Frontal cortex (tissue), 4 donors: Measurements from ENCODE around the gene GTF2IRD1. TPM values are rescaled to one million over a fixed set of nuclear protein-coding genes. Genes with fewer than 3 reads are reported as not detected.

Source experiments
- DNase-seq, 2 donors: peaks; one replicate each; pipeline ENCODE4 v3.0.0; 2012; ENCODE audit warnings: low spot score in 2 of 2
- FAIRE-seq: peaks from 2 replicates; lab custom pipeline; 2012; peaks lifted over from hg19 to GRCh38; lab: Jason Lieb, UNC
- total RNA-seq: library from RNA; depleted of rRNA; stranded (reverse); fragments of >200 nt; gene quantifications from one replicate; pipeline ENCODE4 v1.2.3, GENCODE V29; 2014
- donor health status: control.
- donor health status: control.
- donor health status: control.

GTF2IRD1 gene
- total RNA-seq, 1 donor from 2014 or later: 19.2 TPM

- DNase-seq (no peak), FAIRE-seq (no peak)
These were observed 126.3 kb downstream of the GTF2IRD1 start for GRCh38 chr7:74579800-74580685.

- FAIRE-seq: no peak
- no peak for DNase-seq
These were observed 128.3 kb downstream of the GTF2IRD1 start for GRCh38 chr7:74581916-74582440.

- FAIRE-seq: no peak
- no peak for DNase-seq
These were observed 128.8 kb downstream of the GTF2IRD1 start for GRCh38 chr7:74582447-74583039.

DNA sequence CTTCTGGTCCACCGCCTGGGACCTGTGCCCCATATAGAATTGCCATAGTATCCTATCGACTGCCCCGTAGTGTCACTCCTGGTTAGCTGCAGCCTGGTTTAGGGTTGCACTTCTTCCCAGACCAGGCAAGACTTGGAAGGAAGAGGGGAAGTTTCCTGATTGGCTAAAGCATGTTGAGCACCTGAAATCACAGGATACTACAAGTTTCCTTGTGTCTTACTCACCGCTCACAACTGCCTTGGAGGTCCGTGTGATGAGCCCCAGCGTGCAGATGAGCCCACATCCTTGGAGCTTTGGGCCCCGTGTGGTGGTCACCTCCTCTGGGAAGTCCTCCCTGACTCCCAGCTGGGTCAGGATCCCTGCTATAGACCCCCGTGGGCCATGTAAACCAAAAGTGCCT lies 129.9 kb downstream of the GTF2IRD1 start:
- no peak for FAIRE-seq

DNA sequence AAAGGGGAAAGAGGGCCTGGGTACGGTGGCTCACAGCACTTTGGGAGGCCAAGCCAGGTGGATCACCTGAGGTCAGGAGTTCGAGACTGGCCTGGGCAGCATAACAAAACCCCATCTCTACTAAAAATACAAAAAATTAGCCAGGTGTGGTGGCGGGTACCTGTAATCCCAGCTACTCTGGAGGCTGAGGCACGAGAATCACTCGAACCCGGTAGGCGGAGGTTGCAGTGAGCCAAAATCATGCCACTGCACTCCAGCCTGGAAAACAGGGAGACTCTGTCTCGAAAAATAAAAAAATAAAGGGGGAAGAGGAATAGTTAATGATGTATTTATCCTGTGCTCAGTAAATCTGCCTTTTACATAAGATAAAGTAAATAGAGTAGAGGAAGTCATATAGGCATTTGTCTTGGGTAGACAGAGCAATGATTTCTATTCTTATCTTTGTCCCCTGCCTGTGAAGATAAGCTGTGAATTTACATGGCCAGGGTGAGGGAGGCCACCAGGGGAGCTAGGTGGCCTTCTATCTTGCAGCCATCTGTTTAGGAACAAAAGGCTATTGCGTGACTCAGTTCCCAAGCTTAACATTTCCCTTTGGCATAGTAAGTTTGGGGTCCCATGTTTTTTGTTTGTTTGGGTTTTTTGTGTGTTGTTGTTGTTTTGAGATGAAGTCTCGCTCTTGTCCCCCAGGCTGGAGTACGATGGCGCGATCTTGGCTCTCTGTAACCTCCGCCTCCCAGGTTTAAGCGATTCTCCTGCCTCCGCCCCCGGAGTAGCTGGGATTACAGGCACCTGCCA lies 130.7 kb downstream of the GTF2IRD1 start:
- no peak for FAIRE-seq
- DNase-seq: no peak

More for the DNA sequence above, 129.9 kb downstream of the GTF2IRD1 start:
- no peak for DNase-seq

DNA sequence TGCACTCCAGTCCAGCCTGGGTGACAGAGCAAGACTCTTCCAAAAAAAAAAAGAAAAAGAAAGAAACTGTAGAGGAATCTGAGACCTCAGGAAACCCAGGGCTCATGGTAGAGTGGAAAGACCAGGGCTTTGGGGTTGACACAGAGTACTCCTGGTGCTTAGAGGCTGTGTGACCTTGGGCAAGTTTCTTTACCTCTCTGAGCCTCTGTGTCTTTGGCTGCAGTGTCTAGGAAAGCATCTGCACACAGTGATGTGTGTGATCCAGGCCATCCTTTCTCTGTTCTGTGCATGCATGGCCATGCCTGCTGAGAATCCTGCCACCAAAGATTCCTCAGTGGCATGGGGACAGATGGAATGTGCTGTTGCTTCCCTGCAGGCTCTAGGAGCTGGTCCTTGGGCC lies 132.1 kb downstream of the GTF2IRD1 start:
- FAIRE-seq: no peak
- no peak for DNase-seq

- FAIRE-seq (no peak), DNase-seq (no peak)
These were observed 132.8 kb downstream of the GTF2IRD1 start for GRCh38 chr7:74586258-74587175.

GRCh38 chr7:74587435-74588126 lies 133.9 kb downstream of the GTF2IRD1 start:
- FAIRE-seq (no peak), DNase-seq (peak in 1 of 2 donors; percentile 76)

- no peak for FAIRE-seq
These were observed 137.1 kb downstream of the GTF2IRD1 start for GRCh38 chr7:74590813-74591212.

DNA sequence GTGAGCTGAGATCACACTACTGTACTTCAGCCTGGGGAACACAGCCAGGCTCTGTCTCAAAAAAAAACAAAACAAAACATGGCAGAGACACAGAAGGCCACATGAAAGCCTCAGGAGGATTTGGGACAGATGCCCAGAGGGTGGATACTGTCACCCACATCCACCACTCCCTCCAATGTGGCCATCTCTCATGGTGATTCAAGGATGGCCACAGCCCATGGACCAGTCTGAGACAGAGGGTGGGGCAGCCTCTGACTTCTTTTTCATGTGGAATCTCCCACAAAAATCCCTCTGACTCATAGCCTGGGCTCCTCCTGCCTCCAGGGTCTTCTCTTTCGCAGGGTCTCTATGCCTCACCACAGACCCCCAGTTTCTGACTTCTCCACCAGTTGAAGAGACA lies 144.9 kb downstream of the GTF2IRD1 start:
- FAIRE-seq (no peak), DNase-seq (no peak)

More at GRCh38 chr7:74590813-74591212, 137.1 kb downstream of the GTF2IRD1 start:
- DNase-seq: no peak

DNA sequence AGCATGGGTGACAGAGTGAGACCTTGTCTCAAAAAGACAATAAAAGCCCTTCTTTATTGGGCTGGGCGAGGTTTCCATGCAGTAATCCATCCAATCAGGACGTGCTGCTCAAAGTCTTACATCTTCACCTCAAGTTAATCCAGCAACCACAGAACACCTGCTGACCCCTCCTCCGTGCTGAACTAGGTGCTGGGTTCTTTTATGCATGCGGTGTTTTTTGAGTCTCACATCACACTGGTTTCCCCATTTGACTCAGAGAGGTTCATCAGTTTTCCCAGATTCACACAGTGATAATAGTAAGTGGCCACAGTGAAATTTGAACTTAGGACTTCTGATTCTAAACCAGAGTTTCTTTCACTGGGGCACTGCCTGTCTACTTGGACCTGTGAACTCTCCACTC lies 145.5 kb downstream of the GTF2IRD1 start:
- FAIRE-seq: no peak
- no peak for DNase-seq

GRCh38 chr7:74604326-74605020 lies 150.8 kb downstream of the GTF2IRD1 start:
- DNase-seq (no peak), FAIRE-seq (no peak)

GRCh38 chr7:74606101-74606908 lies 152.6 kb downstream of the GTF2IRD1 start:
- DNase-seq (peak in 1 of 2 donors; percentile 64), FAIRE-seq (no peak)

DNA sequence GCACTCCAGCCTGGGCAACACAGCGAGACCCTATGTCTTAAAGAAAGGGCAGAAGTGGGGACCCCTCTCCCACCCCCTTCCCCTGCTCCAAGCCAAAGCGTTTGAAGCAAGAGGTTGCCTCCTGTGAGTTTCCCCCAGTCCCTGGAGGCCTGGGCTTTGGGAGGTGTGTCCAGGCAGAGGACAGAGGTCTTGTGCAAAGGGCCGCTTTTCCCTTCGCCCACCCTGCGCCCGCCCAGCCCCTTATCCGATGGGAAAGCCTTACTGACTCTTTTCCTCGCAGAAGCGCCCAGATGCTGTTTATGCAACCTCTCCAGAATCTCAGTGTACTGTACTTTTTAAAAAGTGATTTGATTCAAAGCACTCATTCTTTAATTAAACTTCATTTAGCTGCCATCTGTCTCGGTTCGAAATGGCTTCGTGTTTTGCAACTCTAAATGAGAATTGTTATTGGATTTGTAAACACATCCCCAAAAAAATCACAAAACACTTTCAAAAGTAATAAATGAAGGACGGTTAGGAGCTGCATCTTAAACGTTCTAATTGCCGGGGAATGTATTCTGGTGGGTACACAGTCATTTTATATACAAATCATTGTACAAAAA lies 153.3 kb downstream of the GTF2IRD1 start:
- DNase-seq (no peak), FAIRE-seq (no peak)

GRCh38 chr7:74612015-74612829 lies 158.5 kb downstream of the GTF2IRD1 start:
- DNase-seq (no peak), FAIRE-seq (no peak)
